Measurements from ENCODE around the gene PTPRH. TPM values are rescaled to one million over a fixed set of nuclear protein-coding genes. Genes with fewer than 3 reads are reported as not detected.

PTPRH gene
- polyA plus RNA-seq, 1 donor (not counting 4 experiments of a cell fraction or from before 2014, with no cell fraction given), result 0.17 TPM

GRCh38 chr19:55137915-55138314 lies 71.4 kb downstream of the PTPRH start:
- H3K36me3 ChIP-seq (ENCODE audit: control insufficient read depth in 2 of 2, extremely low read depth in 1 of 2, insufficient read depth in 2 of 2, low read length in 2 of 2), result peaks cover 0 to 13% of the 10 kb centered on the region in 2 experiments

GRCh38 chr19:55136399-55137102 lies 72.8 kb downstream of the PTPRH start:
- no peak overlapping the region for H3K27ac ChIP-seq (ENCODE audit: control insufficient read depth, insufficient read depth, low read length)
- H3K9me3 ChIP-seq (ENCODE audit: control insufficient read depth, low read depth, low read length), result no peaks in the 10 kb centered on the region
- no peaks in the 10 kb centered on the region for H3K9me1 ChIP-seq (ENCODE audit: control insufficient read depth, extremely low read depth, insufficient read depth, low read length)
- FAIRE-seq (no peak), DNase-seq (ENCODE audit: low read depth, low spot score) (no peak)
- H3K36me3 ChIP-seq (ENCODE audit: control insufficient read depth in 2 of 2, extremely low read depth in 1 of 2, insufficient read depth in 2 of 2, low read length in 2 of 2), result peaks cover 0 to 13% of the 10 kb centered on the region in 2 experiments
- no peak for TF ChIP-seq CTCF (optimal IDR thresholded peaks at IDR 0.05 in 1 of 3, IDR thresholded peaks at IDR 0.05 in 1 of 3, conservative IDR thresholded peaks at IDR 0.05 in 1 of 3; ENCODE audit: extremely low read depth in 1 of 3, insufficient read depth in 2 of 3, low read length in 3 of 3)
- no peak for TF ChIP-seq EZH2 (IDR thresholded peaks at IDR 0.05; ENCODE audit: low read length)
- no peak overlapping the region for H2AFZ ChIP-seq (ENCODE audit: control insufficient read depth, low read length)
- dilution Hi-C loops (cut with MboI; ENCODE audit: extremely low pct_ligation_motif_present, low sequenced_read_pairs), result no loop called here
- H3K4me3 ChIP-seq (ENCODE audit: control insufficient read depth in 2 of 3, extremely low read depth in 1 of 3, insufficient read depth in 2 of 3, low read depth in 1 of 3, low read length in 3 of 3), result no peak overlapping the region
- no peaks in the 10 kb centered on the region for H4K20me1 ChIP-seq (ENCODE audit: control insufficient read depth, extremely low read depth, insufficient read depth, low read length)
- no peaks in the 10 kb centered on the region for H3K4me1 ChIP-seq (ENCODE audit: control insufficient read depth, extremely low read depth, insufficient read depth, low read length)
- H3K4me2 ChIP-seq (ENCODE audit: control insufficient read depth, extremely low read depth, insufficient read depth, low read depth, low read length), result no peak overlapping the region
- H3K9ac ChIP-seq (ENCODE audit: control insufficient read depth, extremely low read depth, insufficient read depth, low read length), result no peak overlapping the region
- no peaks in the 10 kb centered on the region for H3K79me2 ChIP-seq (ENCODE audit: control insufficient read depth, insufficient read depth, low read length)
- no peaks in the 10 kb centered on the region for H3K27me3 ChIP-seq (ENCODE audit: control insufficient read depth, extremely low read depth, insufficient read depth, low read length)

More at GRCh38 chr19:55137915-55138314, 71.4 kb downstream of the PTPRH start:
- TF ChIP-seq CTCF (optimal IDR thresholded peaks at IDR 0.05 in 1 of 3, IDR thresholded peaks at IDR 0.05 in 1 of 3, conservative IDR thresholded peaks at IDR 0.05 in 1 of 3; ENCODE audit: extremely low read depth in 1 of 3, insufficient read depth in 2 of 3, low read length in 3 of 3) (no peak), EZH2 (IDR thresholded peaks at IDR 0.05; ENCODE audit: low read length) (no peak)
- Histone ChIP-seq H3K4me3 (ENCODE audit: control insufficient read depth in 2 of 3, extremely low read depth in 1 of 3, insufficient read depth in 2 of 3, low read depth in 1 of 3, low read length in 3 of 3) (no peak overlapping the region), H4K20me1 (ENCODE audit: control insufficient read depth, extremely low read depth, insufficient read depth, low read length) (no peaks in the 10 kb centered on the region), H3K9me3 (ENCODE audit: control insufficient read depth, low read depth, low read length) (no peaks in the 10 kb centered on the region), H3K9me1 (ENCODE audit: control insufficient read depth, extremely low read depth, insufficient read depth, low read length) (no peaks in the 10 kb centered on the region), H3K4me2 (ENCODE audit: control insufficient read depth, extremely low read depth, insufficient read depth, low read depth, low read length) (no peak overlapping the region), H3K27ac (ENCODE audit: control insufficient read depth, insufficient read depth, low read length) (no peak overlapping the region), H3K4me1 (ENCODE audit: control insufficient read depth, extremely low read depth, insufficient read depth, low read length) (no peaks in the 10 kb centered on the region), H2AFZ (ENCODE audit: control insufficient read depth, low read length) (no peak overlapping the region), H3K9ac (ENCODE audit: control insufficient read depth, extremely low read depth, insufficient read depth, low read length) (no peak overlapping the region), H3K27me3 (ENCODE audit: control insufficient read depth, extremely low read depth, insufficient read depth, low read length) (no peaks in the 10 kb centered on the region), H3K79me2 (ENCODE audit: control insufficient read depth, insufficient read depth, low read length) (no peaks in the 10 kb centered on the region)
- FAIRE-seq (no peak), DNase-seq (ENCODE audit: low read depth, low spot score) (no peak)
- dilution Hi-C loops (cut with MboI; ENCODE audit: extremely low pct_ligation_motif_present, low sequenced_read_pairs), result no loop called here
